Measurements from ENCODE around the gene CFAP210. TPM values are rescaled to one million over a fixed set of nuclear protein-coding genes. Genes with fewer than 3 reads are reported as not detected.

The CFAP210 gene
- total and polyA plus RNA-seq, 2 donors (not counting 1 experiment from before 2014, with no cell fraction given): not detected

- peak; percentile 8 to 64 for DNase-seq (ENCODE audit: low read depth in 2 of 2)
- H3K27me3 ChIP-seq (ENCODE audit: control insufficient read depth, insufficient read depth, low read length): no peaks in the 10 kb centered on the region
- no peaks in the 10 kb centered on the region for H3K36me3 ChIP-seq (ENCODE audit: control insufficient read depth, insufficient read depth, low read length)
- H2AFZ ChIP-seq (ENCODE audit: low read length): no peak overlapping the region
- TF ChIP-seq CTCF (conservative IDR thresholded peaks at IDR 0.05 in 1 of 2, IDR thresholded peaks at IDR 0.05 in 1 of 2; ENCODE audit: low read depth in 1 of 2, low read length in 2 of 2): no peak
- TF ChIP-seq EZH2 (IDR thresholded peaks at IDR 0.05; ENCODE audit: low read length, missing control alignments): no peak
- no peaks in the 10 kb centered on the region for H4K20me1 ChIP-seq (ENCODE audit: control insufficient read depth, extremely low read depth, insufficient read depth, low read length)
- H3K9me3 ChIP-seq (ENCODE audit: control insufficient read depth, insufficient read depth, low read depth, low read length): no peaks in the 10 kb centered on the region
- H3K79me2 ChIP-seq (ENCODE audit: control insufficient read depth, insufficient read depth, low read length): no peaks in the 10 kb centered on the region
- H3K4me1 ChIP-seq (ENCODE audit: control insufficient read depth, extremely low read depth, insufficient read depth, low read length): no peaks in the 10 kb centered on the region
- H3K27ac ChIP-seq (ENCODE audit: insufficient read depth, low read length): no peak overlapping the region
- H3K4me3 ChIP-seq (replicated peaks in 1 of 4; ENCODE audit: control extremely low read depth in 1 of 4, insufficient read depth in 1 of 4, low read depth in 3 of 4, low read length in 4 of 4): no peak overlapping the region
- H3K9ac ChIP-seq (ENCODE audit: insufficient read depth, low read length): no peak overlapping the region
- H3K4me2 ChIP-seq (ENCODE audit: extremely low read depth, insufficient read depth, low read length): no peak overlapping the region
These were observed 24.0 kb downstream of the CFAP210 start for GRCh38 chr2:169670215-169670651.

GRCh38 chr2:169667583-169667982, 26.6 kb downstream of the CFAP210 start:
- Histone ChIP-seq H4K20me1 (ENCODE audit: control insufficient read depth, extremely low read depth, insufficient read depth, low read length) (no peaks in the 10 kb centered on the region), H3K4me1 (ENCODE audit: control insufficient read depth, extremely low read depth, insufficient read depth, low read length) (no peaks in the 10 kb centered on the region), H3K4me3 (replicated peaks in 1 of 4; ENCODE audit: control extremely low read depth in 1 of 4, insufficient read depth in 1 of 4, low read depth in 3 of 4, low read length in 4 of 4) (no peak overlapping the region), H3K79me2 (ENCODE audit: control insufficient read depth, insufficient read depth, low read length) (no peaks in the 10 kb centered on the region), H3K4me2 (ENCODE audit: extremely low read depth, insufficient read depth, low read length) (no peak overlapping the region), H2AFZ (ENCODE audit: low read length) (no peak overlapping the region), H3K9ac (ENCODE audit: insufficient read depth, low read length) (no peak overlapping the region), H3K9me3 (ENCODE audit: control insufficient read depth, insufficient read depth, low read depth, low read length) (no peaks in the 10 kb centered on the region), H3K36me3 (ENCODE audit: control insufficient read depth, insufficient read depth, low read length) (no peaks in the 10 kb centered on the region), H3K27ac (ENCODE audit: insufficient read depth, low read length) (no peak overlapping the region), H3K27me3 (ENCODE audit: control insufficient read depth, insufficient read depth, low read length) (no peaks in the 10 kb centered on the region)
- TF ChIP-seq CTCF (conservative IDR thresholded peaks at IDR 0.05 in 1 of 2, IDR thresholded peaks at IDR 0.05 in 1 of 2; ENCODE audit: low read depth in 1 of 2, low read length in 2 of 2): no peak
- no peak for TF ChIP-seq EZH2 (IDR thresholded peaks at IDR 0.05; ENCODE audit: low read length, missing control alignments)
- DNase-seq (ENCODE audit: low read depth in 2 of 2): no peak

- Histone ChIP-seq H3K4me3 (replicated peaks in 1 of 4; ENCODE audit: control extremely low read depth in 1 of 4, insufficient read depth in 1 of 4, low read depth in 3 of 4, low read length in 4 of 4) (no peak overlapping the region), H3K4me2 (ENCODE audit: extremely low read depth, insufficient read depth, low read length) (no peak overlapping the region), H3K9ac (ENCODE audit: insufficient read depth, low read length) (no peak overlapping the region), H4K20me1 (ENCODE audit: control insufficient read depth, extremely low read depth, insufficient read depth, low read length) (no peaks in the 10 kb centered on the region), H3K36me3 (ENCODE audit: control insufficient read depth, insufficient read depth, low read length) (no peaks in the 10 kb centered on the region), H3K9me3 (ENCODE audit: control insufficient read depth, insufficient read depth, low read depth, low read length) (no peaks in the 10 kb centered on the region), H3K79me2 (ENCODE audit: control insufficient read depth, insufficient read depth, low read length) (no peaks in the 10 kb centered on the region), H3K4me1 (ENCODE audit: control insufficient read depth, extremely low read depth, insufficient read depth, low read length) (no peaks in the 10 kb centered on the region), H2AFZ (ENCODE audit: low read length) (no peak overlapping the region), H3K27ac (ENCODE audit: insufficient read depth, low read length) (no peak overlapping the region), H3K27me3 (ENCODE audit: control insufficient read depth, insufficient read depth, low read length) (peaks cover 2% of the 10 kb centered on the region)
- TF ChIP-seq EZH2 (IDR thresholded peaks at IDR 0.05; ENCODE audit: low read length, missing control alignments) (no peak), CTCF (conservative IDR thresholded peaks at IDR 0.05 in 1 of 2, IDR thresholded peaks at IDR 0.05 in 1 of 2; ENCODE audit: low read depth in 1 of 2, low read length in 2 of 2) (no peak)
- peak in 1 of 2 donors; percentile 26 for DNase-seq (ENCODE audit: low read depth in 2 of 2)
These were observed 29.0 kb downstream of the CFAP210 start for GRCh38 chr2:169664978-169665930.

Measured in fibroblast of lung (primary cell).